H1 (cell line): ENCODE data around the gene DLG5. TPM values are rescaled to one million over a fixed set of nuclear protein-coding genes. Genes with fewer than 3 reads are reported as not detected.
"Not testable (repeated sequence)": the region's sequence is repeated elsewhere in the genome, so short reads cannot be mapped to it uniquely, and the experiment has no call there.

Source experiments
- CTCF ChIA-PET: fragments of 300-600 bp; sonication (Branson Sonifier 250); formaldehyde crosslinking; loops from one replicate; lab custom pipeline; 2021; ENCODE audit not compliant: partially characterized antibody; lab: Charles Lee
- POLR2A ChIA-PET: fragments of 300-600 bp; sonication (Branson Sonifier 250); formaldehyde crosslinking; loops from one replicate; lab custom pipeline; 2021; ENCODE audit warnings: inconsistent platforms; ENCODE audit not compliant: partially characterized antibody; lab: Charles Lee
- DNase-seq, 2 experiments: peaks; one replicate each; pipeline versions ENCODE4 v3.0.0 to v3.0.0-alpha.2; 2010 to 2022; ENCODE audit warnings: low spot score in 2 of 2, low read depth in 1 of 2, mixed read lengths in 1 of 2
- FAIRE-seq: peaks from 2 replicates; lab custom pipeline; 2011; peaks lifted over from hg19 to GRCh38; lab: Jason Lieb, UNC
- H2AFZ ChIP-seq: 2 replicates; pipeline ENCODE4 v1.8.1; 2012; ENCODE audit warnings: low read length, inconsistent platforms
- H2AK5ac ChIP-seq: 2 replicates; pipeline ENCODE4 v1.6.1; 2013; ENCODE audit warnings: low read depth, low read length
- H2BK120ac ChIP-seq: replicated peaks from 2 replicates; pipeline ENCODE3; 2013; ENCODE audit warnings: low read depth, low read length, inconsistent platforms
- H2BK12ac ChIP-seq: 2 replicates; pipeline ENCODE4 v1.6.1; 2013; ENCODE audit warnings: low read depth, low read length
- H2BK15ac ChIP-seq: 2 replicates; pipeline ENCODE4 v1.6.1; 2013; ENCODE audit warnings: low read length
- H2BK20ac ChIP-seq: 2 replicates; pipeline ENCODE4 v1.6.1; 2013; ENCODE audit warnings: low read length
- H2BK5ac ChIP-seq: 2 replicates; pipeline ENCODE4 v1.6.1; 2013; ENCODE audit warnings: low read depth, low read length
- H3K14ac ChIP-seq: 2 replicates; pipeline ENCODE4 v1.6.1; 2013; ENCODE audit warnings: inconsistent platforms; ENCODE audit not compliant: insufficient read length
- H3K18ac ChIP-seq: 2 replicates; pipeline ENCODE4 v1.6.1; 2013; ENCODE audit warnings: low read length; ENCODE audit errors: extremely low read depth
- H3K23ac ChIP-seq: 2 replicates; pipeline ENCODE4 v1.6.1; 2013; ENCODE audit warnings: inconsistent platforms; ENCODE audit not compliant: insufficient read length
- H3K23me2 ChIP-seq: 2 replicates; pipeline ENCODE4 v1.6.1; 2013; ENCODE audit warnings: low read depth, low read length
- H3K27ac ChIP-seq: 2 replicates; pipeline ENCODE4 v1.6.1; 2011; ENCODE audit warnings: low read depth, low read length, inconsistent platforms
- H3K27me3 ChIP-seq, 4 experiments: replicated peaks in 1 of 4; 1 replicate in 1 of 4; 2 replicates in 3 of 4; pipeline versions ENCODE4 v1.6.1 to v1.8.1; 2011 to 2013; ENCODE audit warnings: low read length in 3 of 4, mild to moderate bottlenecking in 3 of 4, inconsistent platforms in 2 of 4, mixed read lengths in 2 of 4, moderate library complexity in 1 of 4; ENCODE audit not compliant: control insufficient read depth in 3 of 4, insufficient read depth in 3 of 4; ENCODE audit errors: extremely low read depth in 1 of 4
- H3K36me3 ChIP-seq, 4 experiments: 2 replicates each; pipeline versions ENCODE4 v1.6.1 to v1.8.1; 2011 to 2013; ENCODE audit warnings: mild to moderate bottlenecking in 4 of 4, low read length in 3 of 4, moderate library complexity in 2 of 4, control low read depth in 1 of 4, inconsistent platforms in 1 of 4; ENCODE audit not compliant: insufficient read depth in 4 of 4, control insufficient read depth in 2 of 4
- H3K4ac ChIP-seq: replicated peaks from 2 replicates; pipeline ENCODE3; 2013; ENCODE audit warnings: low read length, low read depth, mixed read lengths, inconsistent platforms; ENCODE audit not compliant: insufficient read length
- H3K4me1 ChIP-seq, 4 experiments: replicated peaks in 1 of 4; 1 replicate in 1 of 4; 2 replicates in 3 of 4; pipeline versions ENCODE4 v1.6.1 to v1.8.1; 2011 to 2013; ENCODE audit warnings: low read length in 3 of 4, inconsistent platforms in 2 of 4, mixed read lengths in 1 of 4; ENCODE audit not compliant: insufficient read depth in 4 of 4, control insufficient read depth in 3 of 4
- H3K4me2 ChIP-seq, 2 experiments: 2 replicates each; pipeline versions ENCODE4 v1.6.1 to v1.8.1; 2011 to 2013; ENCODE audit warnings: low read depth in 2 of 2, low read length in 2 of 2, control low read depth in 1 of 2, inconsistent platforms in 1 of 2, mild to moderate bottlenecking in 1 of 2; ENCODE audit not compliant: insufficient read depth in 1 of 2
- H3K4me3 ChIP-seq, 4 experiments: fragments of 200-600, 300-600 bp in 1 of 4; sonication (generic), shearing (Covaris generic), sonication (Bioruptor Twin) in 1 of 4; 2 replicates each; pipeline versions ENCODE4 v1.5.1 to v1.8.1; 2011 to 2016; ENCODE audit warnings: low read length in 4 of 4, low read depth in 3 of 4, control low read depth in 2 of 4, inconsistent platforms in 2 of 4, mild to moderate bottlenecking in 2 of 4, mixed read lengths in 1 of 4, moderate library complexity in 1 of 4; ENCODE audit not compliant: insufficient read depth in 2 of 4; ENCODE audit errors: extremely low read depth in 1 of 4
- H3K56ac ChIP-seq: replicated peaks from 2 replicates; pipeline ENCODE3; 2013; ENCODE audit warnings: low read depth, mild to moderate bottlenecking, mixed read lengths, low read length, inconsistent platforms; ENCODE audit not compliant: insufficient read length
- H3K79me1 ChIP-seq: 2 replicates; pipeline ENCODE4 v1.6.1; 2013; ENCODE audit warnings: low read depth, low read length, control low read depth
- H3K79me2 ChIP-seq, 2 experiments: 2 replicates each; pipeline versions ENCODE4 v1.6.1 to v1.8.1; 2012 to 2013; ENCODE audit warnings: low read length in 2 of 2, mild to moderate bottlenecking in 2 of 2, inconsistent platforms in 1 of 2; ENCODE audit not compliant: insufficient read depth in 2 of 2, control insufficient read depth in 1 of 2
- H3K9ac ChIP-seq, 4 experiments: replicated peaks in 1 of 4; 1 replicate in 1 of 4; 2 replicates in 3 of 4; pipeline versions ENCODE4 v1.6.1 to v1.8.1; 2011 to 2013; ENCODE audit warnings: low read depth in 3 of 4, low read length in 3 of 4, control low read depth in 2 of 4, mild to moderate bottlenecking in 2 of 4, moderate library complexity in 2 of 4, inconsistent platforms in 1 of 4; ENCODE audit errors: extremely low read depth in 1 of 4
- H3K9me3 ChIP-seq, 2 experiments: 2 replicates each; pipeline versions ENCODE4 v1.6.1 to v1.8.1; 2012 to 2013; ENCODE audit warnings: mild to moderate bottlenecking in 2 of 2, moderate library complexity in 2 of 2, control low read depth in 1 of 2, inconsistent platforms in 1 of 2, low read depth in 1 of 2, low read length in 1 of 2, mixed read lengths in 1 of 2; ENCODE audit not compliant: insufficient read depth in 2 of 2
- H4K20me1 ChIP-seq, 2 experiments: replicated peaks in 1 of 2; 2 replicates each; pipeline versions ENCODE3 to v1.8.1; 2011 to 2013; ENCODE audit warnings: inconsistent platforms in 2 of 2, low read length in 2 of 2, mild to moderate bottlenecking in 1 of 2; ENCODE audit not compliant: insufficient read depth in 2 of 2, control insufficient read depth in 1 of 2
- H4K5ac ChIP-seq: 2 replicates; pipeline ENCODE4 v1.6.1; 2013; ENCODE audit warnings: low read length, low read depth, mixed read lengths, inconsistent platforms; ENCODE audit not compliant: insufficient read length
- H4K8ac ChIP-seq: 2 replicates; pipeline ENCODE4 v1.8.0; 2013; ENCODE audit warnings: mild to moderate bottlenecking, moderate library complexity, low read length, inconsistent platforms; ENCODE audit not compliant: insufficient read depth; ENCODE audit errors: extremely low read depth
- H4K91ac ChIP-seq: replicated peaks from 2 replicates; pipeline ENCODE3; 2013; ENCODE audit warnings: low read length, mixed read lengths, inconsistent platforms; ENCODE audit not compliant: insufficient read length
- RFX5 ChIP-seq: IDR thresholded peaks from 2 replicates; pipeline ENCODE4 v1.6.1; 2011; ENCODE audit warnings: low read depth, low read length, improper control_type of control experiment, borderline replicate concordance
- WGBS, 2 experiments: shearing (Covaris generic) in 1 of 2; methylation state at CpG; one replicate each; pipeline versions ENCODE4 v1.1.6 to v1.1.7; 2013 to 2015; ENCODE audit warnings: low lambda C conversion rate in 2 of 2, mixed read lengths in 2 of 2, inconsistent platforms in 1 of 2, low coverage in 1 of 2, missing lambda C conversion rate in 1 of 2; ENCODE audit not compliant: insufficient replicate concordance in 2 of 2, insufficient coverage in 1 of 2, insufficient read length in 1 of 2; ENCODE audit errors: extremely low coverage in 1 of 2, missing lambda C conversion rate in 1 of 2; 5-methylcytosine and 5-hydroxymethylcytosine counted together
- polyA plus RNA-seq, 7 experiments: library from polyadenylated mRNA; depleted of rRNA in 3 of 7; stranded (reverse) in 5 of 7; unstranded in 2 of 7; fragments of >200 nt in 5 of 7; fragments of 200-250 nt in 2 of 7; gene quantifications; 1 replicate in 5 of 7; 2 replicates in 1 of 7; 4 replicates in 1 of 7; pipeline versions ENCODE4 v1.2.1 to v1.2.3, GENCODE V29; 2011 to 2013; ENCODE audit warnings: missing spikeins in 2 of 7, mixed read lengths in 2 of 7
- total RNA-seq: library from RNA; stranded (reverse); fragmentation: NEBNext Ultra II Directional; extraction: Animal tissue kit (Norgen Biotek cat#: 25700); gene quantifications from 2 replicates; pipeline ENCODE4 v1.2.1, GENCODE V29; 2021
- TF ChIP-seq, protein P1 (sequence below): IDR thresholded peaks from 2 replicates; pipeline ENCODE4 v1.6.1; 2012; ENCODE audit warnings: inconsistent platforms
- TF ChIP-seq, protein P2 (sequence below): IDR thresholded peaks from 2 replicates; pipeline ENCODE4 v1.6.1; 2011; ENCODE audit warnings: low read depth, mild to moderate bottlenecking, low read length; ENCODE audit not compliant: insufficient read depth

The DLG5 gene
- total and polyA plus RNA-seq, 2 of the 8 experiments (the other 6 are each of a cell fraction or from before 2014, with no cell fraction given), result 15.6 to 71.4 TPM

- TF ChIP-seq, protein P1, sequence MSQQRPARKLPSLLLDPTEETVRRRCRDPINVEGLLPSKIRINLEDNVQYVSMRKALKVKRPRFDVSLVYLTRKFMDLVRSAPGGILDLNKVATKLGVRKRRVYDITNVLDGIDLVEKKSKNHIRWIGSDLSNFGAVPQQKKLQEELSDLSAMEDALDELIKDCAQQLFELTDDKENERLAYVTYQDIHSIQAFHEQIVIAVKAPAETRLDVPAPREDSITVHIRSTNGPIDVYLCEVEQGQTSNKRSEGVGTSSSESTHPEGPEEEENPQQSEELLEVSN, result no peak
- TF ChIP-seq, protein P2, sequence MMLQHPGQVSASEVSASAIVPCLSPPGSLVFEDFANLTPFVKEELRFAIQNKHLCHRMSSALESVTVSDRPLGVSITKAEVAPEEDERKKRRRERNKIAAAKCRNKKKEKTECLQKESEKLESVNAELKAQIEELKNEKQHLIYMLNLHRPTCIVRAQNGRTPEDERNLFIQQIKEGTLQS, result no peak
- no peak for TF ChIP-seq RFX5
Measured at GRCh38 chr10:77773631-77774426, 152.7 kb downstream of the DLG5 start (continued).

- H2BK5ac ChIP-seq, POLR2A ChIA-PET, H3K23me2 ChIP-seq, H4K91ac ChIP-seq, H3K18ac ChIP-seq, DNase-seq, FAIRE-seq, H3K4me3 ChIP-seq, H2BK20ac ChIP-seq, H3K23ac ChIP-seq, H4K20me1 ChIP-seq, H2BK120ac ChIP-seq, H2AFZ ChIP-seq, H3K9ac ChIP-seq, H3K27me3 ChIP-seq, H3K79me1 ChIP-seq, H4K5ac ChIP-seq, H2AK5ac ChIP-seq, H2BK15ac ChIP-seq, H2BK12ac ChIP-seq, H3K56ac ChIP-seq, H3K4me2 ChIP-seq, H3K27ac ChIP-seq, H4K8ac ChIP-seq, H3K36me3 ChIP-seq, H3K79me2 ChIP-seq, H3K14ac ChIP-seq, H3K4ac ChIP-seq, H3K4me1 ChIP-seq: not testable (repeated sequence)
- CTCF ChIA-PET, result interaction anchor here (1.0 to 3.3 kb wide), 3 partner anchors 9 to 64 kb away, joined by 4 to 12 read pairs (median 6); no protein-coding TSS in a partner anchor
- WGBS, 2 experiments, result 92% methylated on average over 17 of the region's 17 CpGs; no CpG with 5 or more reads in 1 of the 2 experiments
- H3K9me3 ChIP-seq, result peaks cover 0 to 12% of the 10 kb centered on the region in 2 experiments; a peak in 3 of 4 replicates
Measured at GRCh38 chr10:77772852-77773600, 153.5 kb downstream of the DLG5 start.
